Activated naive CD4-positive, alpha-beta T cell treated with Interleukin-2 at 50 U/mL for 16 hours (primary cell): ENCODE results near the gene CNTLN.
"Not testable (repeated sequence)": the region's sequence is repeated elsewhere in the genome, so short reads cannot be mapped to it uniquely, and the experiment has no call there.

Experiments used
- DNase-seq: peaks from one replicate; pipeline ENCODE4 v3.0.0-alpha.2; 2020

CNTLN gene

DNA sequence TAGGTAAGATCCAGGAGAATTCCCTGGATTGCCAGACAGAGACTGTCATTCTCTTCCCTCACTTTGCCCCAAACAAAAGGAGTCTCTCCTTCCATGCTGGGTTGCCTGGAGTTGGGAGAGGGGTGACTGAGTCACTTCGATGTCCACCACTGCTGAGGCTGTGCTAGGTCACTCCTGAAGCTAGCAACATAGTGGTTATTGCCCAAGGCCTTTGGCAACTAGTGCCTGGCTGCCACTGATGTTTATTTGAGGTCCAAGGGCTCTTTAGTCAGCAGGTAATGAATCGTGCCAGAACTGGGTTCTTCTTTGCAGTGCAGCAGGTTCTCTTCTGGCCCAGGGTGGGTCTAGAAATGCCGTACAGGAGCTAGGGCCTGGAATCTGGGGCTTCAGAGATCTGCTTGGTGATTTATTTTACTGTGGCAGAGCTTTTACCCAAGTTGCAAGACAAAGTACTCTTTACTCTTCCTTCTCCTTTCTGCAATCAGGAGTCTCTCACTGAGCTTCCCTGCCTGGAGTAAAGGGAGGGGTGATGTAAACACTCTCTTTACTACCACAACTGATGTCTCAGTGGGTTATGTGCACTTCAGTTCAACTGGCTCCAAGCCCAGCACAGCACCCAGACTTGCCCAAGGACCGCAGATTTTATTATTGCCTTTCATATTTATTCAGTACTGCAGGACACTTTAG, 288.3 kb downstream of the CNTLN start:
- no peak for DNase-seq

DNA sequence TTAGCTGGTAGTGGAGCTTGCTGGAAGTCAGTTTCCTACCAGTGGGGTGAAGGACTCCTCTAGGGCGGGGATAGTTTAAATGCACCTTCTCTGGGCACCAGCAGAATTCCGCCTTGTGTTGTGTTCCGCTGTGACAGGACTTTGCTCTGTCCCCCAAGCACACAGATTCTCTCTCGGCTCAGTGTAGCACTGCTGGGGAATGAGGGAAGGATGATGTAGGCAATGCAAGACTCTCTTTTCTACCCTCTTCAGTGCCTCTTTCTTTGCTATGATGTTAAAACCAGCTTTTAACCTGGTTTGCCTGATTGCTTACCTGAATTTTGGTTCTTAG, 288.8 kb downstream of the CNTLN start:
- no peak for DNase-seq

DNA sequence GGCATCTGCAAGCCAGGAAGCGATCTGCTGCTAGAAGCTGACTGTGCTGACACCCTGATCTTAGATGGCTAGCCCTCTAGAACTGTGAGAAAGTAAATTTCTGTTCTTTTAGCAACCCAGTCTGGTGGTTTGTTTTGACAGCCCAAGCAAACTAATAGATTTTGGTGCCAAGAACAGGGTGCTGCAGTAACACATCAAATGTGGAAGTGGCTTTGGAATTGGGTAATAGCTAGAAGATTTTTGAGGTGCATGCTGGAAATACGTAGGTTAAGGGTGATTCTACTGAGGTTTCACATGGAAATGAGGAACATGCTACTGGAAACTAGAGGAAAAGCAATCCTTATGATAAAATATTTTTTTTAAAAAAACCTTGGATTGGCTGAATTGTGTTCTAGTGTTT, 290.5 kb downstream of the CNTLN start:
- DNase-seq, result no peak

GRCh38 chr9:17433526-17433925, 298.7 kb downstream of the CNTLN start:
- DNase-seq, result no peak

DNA sequence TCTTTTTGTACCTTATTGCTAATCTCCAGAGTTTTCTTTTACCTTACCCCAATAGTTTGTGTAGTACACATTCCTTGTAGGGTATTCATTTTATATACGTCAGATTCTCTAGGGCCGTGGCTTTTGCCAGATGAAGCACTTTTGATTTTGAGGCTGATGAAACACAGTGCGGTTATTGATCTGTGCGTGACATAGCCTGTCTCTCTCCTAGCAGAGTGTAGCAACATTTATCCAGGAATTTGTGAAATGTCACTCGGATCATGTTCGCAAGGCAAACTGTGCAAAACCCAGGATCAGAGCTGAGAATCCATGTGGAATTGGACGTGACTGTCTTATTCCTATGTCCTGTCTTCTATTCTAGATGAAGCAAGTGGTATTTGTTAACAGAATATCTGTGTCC, 302.0 kb downstream of the CNTLN start:
- no peak for DNase-seq

DNA sequence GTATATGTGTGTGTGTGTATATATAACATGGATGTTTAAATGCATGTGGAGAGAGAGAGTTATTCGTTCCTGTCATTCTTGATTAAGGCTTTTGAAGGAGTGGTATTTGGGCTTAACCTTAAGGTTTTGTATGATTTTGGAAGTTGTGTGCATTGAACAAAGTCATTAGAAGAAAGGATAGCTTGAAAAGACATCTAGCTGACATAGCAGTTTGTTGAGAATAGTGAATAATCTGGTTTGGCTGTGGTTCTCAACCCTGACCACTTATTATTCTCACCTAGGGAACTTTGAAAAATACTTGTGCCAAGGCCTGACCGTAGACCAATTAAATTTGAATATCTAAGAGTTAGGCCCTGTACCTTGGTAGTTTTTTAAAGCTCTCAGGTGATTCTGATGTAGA, 303.0 kb downstream of the CNTLN start:
- no peak for DNase-seq

DNA sequence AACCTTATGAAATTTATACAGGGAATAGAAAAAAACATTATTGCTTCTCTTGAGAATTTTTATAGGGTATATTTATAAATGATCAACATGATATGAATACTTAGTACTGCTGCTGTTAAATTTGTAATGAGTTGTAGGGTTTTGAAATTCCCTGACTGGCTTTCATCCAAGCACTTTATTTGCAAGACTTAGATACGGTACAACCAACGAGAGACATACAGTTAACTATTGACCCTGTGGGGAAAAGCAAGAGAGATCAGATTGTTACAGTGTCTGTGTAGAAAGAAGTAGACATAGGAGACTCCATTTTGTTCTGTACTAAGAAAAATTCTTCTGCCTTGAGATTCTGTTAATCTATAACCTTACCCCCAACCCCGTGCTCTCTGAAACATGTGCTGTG, 310.3 kb downstream of the CNTLN start:
- DNase-seq, result not testable (repeated sequence)

- no peak for DNase-seq
Observed at GRCh38 chr9:17453751-17454150, 318.9 kb downstream of the CNTLN start.

DNA sequence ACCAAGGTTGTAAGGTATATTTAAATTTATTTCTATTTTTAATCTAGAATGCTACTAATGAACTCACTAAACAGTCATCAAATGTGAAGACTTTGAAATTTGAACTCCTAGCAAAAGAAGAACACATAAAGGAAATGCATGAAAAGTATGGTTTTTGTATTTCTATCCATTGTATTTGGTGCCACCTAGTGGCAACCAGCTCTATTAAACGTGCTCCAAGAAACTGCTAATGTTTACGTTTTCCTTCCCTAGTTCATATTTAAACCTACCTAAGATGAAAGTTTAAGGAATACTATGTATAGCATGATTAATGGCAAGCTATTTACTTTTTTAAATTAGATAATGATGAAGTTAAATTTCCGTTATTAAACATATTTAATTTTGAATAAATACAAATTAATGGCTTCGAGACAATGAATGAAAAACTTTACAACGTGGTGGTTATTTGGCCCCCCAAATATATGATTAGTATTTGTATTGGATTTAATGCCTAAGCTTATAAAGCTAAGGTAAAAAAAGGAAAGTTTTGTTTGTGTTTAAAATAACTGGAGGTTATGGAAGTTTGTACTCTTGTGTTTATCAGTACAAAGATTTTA, 328.1 kb downstream of the CNTLN start:
- DNase-seq, result no peak

DNA sequence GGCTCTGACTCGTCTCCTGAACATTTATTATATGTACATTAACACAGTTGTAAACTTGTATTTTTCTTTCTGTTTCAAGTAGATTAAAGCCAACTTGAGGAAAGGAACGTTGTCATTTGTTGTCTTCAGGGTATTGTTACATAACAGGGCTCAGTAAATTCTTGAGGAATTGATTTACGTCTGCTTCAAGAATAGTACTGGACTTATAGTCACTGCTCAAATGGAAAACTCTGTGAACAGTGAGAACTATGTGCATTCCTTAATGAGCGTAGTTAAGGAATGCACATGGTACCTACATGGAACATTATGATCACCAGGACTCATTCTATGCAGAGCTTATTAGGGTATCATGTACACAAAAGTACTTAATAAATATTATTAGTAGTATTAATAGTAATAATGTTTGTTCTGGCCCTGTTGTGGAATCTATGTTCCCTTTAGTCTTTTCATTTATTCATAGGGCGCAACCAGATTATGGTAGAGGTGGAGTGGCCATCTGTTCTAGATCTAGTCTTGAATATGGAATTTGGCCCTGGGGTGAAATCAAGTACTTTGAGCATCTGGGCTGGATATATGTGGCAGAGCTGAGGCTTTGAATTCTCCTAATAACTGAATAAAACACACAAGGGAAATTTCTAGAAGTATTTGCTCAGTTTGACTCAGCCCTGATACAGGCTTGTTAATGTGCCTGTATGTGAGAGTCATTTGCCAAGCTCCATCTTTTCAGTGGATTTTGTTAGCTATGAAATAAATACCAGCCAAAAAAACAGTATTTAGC, 335.4 kb downstream of the CNTLN start:
- DNase-seq, result no peak

GRCh38 chr9:17472126-17472525, 337.3 kb downstream of the CNTLN start:
- no peak for DNase-seq

- no peak for DNase-seq
Observed at GRCh38 chr9:17476401-17476800, 341.6 kb downstream of the CNTLN start.

GRCh38 chr9:17477816-17478215, 343.0 kb downstream of the CNTLN start:
- DNase-seq, result no peak

DNA sequence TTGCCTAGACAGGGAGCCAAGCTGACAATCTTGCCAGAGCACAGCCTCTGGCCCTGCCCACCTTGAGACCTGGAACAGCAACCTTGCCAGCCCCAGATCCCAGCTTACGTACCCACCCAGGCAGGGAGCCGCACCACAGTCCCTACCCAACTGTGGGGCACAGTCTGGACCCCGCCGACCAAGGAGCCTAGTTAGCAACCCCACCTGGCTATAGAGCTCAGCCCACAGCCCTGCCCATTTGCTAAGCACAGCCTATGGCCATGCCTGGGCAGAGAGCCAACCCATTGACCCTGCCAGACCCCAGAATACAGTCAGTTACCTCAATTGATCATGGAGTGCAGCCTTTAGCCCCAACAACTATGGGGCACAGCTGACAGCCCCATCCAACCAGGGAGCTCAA, 346.1 kb downstream of the CNTLN start:
- DNase-seq, result no peak

- DNase-seq, result no peak
Observed at GRCh38 chr9:17481565-17481964, 346.7 kb downstream of the CNTLN start.

DNA sequence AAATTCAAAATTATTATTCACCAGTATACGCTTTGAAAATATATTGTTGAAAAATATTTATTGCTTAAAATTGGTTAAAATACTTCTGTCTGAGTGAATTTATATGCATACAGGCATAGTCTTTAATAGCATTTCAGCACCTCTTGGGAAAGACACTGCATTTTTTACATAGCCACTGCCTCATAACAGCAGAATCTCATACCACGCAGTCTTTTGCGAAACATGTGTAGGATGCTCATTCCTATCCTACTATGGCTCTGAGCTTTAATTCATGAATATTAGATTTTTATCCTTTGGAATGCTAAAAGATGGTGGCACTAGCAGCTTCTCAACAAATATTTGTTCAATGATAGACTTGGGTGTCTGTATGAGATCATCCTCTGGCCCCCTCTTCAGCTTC, 350.1 kb downstream of the CNTLN start:
- DNase-seq, result no peak

DNA sequence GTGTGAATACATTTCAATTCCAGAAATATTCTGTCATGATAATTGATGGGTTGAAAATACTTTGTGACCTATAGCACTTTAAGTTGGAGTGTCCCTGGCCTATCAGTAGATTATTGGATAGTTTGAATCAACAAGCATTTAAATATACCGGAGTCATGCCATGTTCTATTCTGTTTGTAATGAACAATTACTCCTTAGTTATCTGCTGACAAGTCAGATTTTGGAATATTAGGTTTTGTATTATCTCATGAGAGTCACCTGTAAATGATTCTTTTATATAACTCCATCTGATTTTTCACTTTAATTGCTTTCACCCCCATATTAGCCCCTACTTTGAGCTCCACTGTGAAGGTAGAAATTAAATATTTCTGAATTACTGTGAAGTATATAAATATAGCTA, 351.6 kb downstream of the CNTLN start:
- DNase-seq, result no peak

- DNase-seq, result no peak
Observed at GRCh38 chr9:17487467-17487866, 352.6 kb downstream of the CNTLN start.

DNA sequence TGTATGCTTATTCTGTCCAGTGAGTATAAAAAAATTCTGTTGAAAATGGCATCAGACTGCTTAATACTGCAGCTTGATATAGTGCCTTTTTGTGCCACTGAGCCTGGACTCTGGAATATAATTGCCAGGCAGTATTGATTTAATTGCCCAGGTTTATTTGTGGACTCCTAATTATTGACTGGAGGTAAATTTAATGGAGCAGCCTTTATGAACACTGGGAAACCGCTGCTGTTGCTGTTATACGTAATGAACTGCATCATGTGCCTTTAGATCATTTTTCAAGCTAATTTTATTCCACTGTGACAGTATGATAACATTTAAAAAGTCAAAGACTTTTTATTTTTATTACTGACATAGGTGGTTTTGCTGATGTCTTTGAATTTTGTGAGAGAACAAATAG, 353.8 kb downstream of the CNTLN start:
- no peak for DNase-seq

- no peak for DNase-seq
Observed at GRCh38 chr9:17490110-17490509, 355.3 kb downstream of the CNTLN start.

DNA sequence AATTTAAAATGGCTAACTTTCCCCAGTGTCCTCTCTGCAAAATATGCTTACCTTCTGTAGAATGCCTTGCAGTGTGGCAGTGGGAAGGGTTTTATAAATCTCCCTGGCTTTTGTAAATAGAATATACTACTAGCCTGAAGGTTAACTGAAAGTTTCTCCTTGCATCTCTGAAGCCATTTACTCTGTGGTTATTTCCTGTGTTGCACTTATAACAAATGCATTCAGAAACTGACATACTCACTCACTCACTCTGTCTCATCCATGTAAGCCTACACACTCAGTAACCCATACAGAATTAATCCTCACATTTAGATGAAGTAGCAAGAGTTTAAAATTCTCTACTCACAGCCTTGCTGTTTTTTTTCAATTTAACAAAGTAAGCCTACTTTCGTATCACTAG, 356.9 kb downstream of the CNTLN start:
- DNase-seq, result no peak

- no peak for DNase-seq
Observed at GRCh38 chr9:17503196-17503595, 368.4 kb downstream of the CNTLN start.

- no peak for DNase-seq
Observed at GRCh38 chr9:17509151-17509550, 374.3 kb downstream of the CNTLN start.

DNA sequence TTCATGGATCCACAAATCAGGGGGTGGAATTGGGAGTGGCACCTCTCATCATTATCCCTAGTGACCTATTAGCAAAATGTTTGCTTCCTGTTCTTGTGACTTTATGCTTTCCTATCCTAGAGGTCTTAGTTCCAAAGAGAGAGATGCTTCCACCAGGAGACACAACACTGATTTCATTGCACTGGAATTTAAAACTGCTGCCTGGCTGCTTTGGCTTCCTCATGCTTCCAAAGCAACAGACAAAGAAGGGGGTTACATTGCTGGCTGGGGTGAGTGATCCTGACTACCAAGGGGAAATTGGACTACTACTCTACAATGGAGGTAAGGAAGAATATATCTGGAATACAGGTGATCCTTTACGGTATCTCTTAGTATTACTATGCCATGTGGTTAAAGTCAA, 374.9 kb downstream of the CNTLN start:
- no peak for DNase-seq

- no peak for DNase-seq
Observed at GRCh38 chr9:17519761-17520160, 384.9 kb downstream of the CNTLN start.
